ENCODE data around the gene CAPZB. TPM values are rescaled to one million over a fixed set of nuclear protein-coding genes. Genes with fewer than 3 reads are reported as not detected.

The CAPZB gene
- total RNA-seq, 6 experiments from 2014 or later = 565 to 646 (median 603) TPM

GRCh38 chr1:19346026-19346425, 139.3 kb downstream of the CAPZB start:
- Mint-ChIP-seq H3K27ac (no peak overlapping the region; the same call in 1 of the 2 replicates), H3K36me3 (ENCODE audit: low read depth) (peaks cover 16% of the 10 kb centered on the region), H3K27me3 (ENCODE audit: insufficient read depth) (peaks cover 10% of the 10 kb centered on the region), H3K9me3 (no peaks in the 10 kb centered on the region), H3K4me1 (ENCODE audit: low read depth) (no peaks in the 10 kb centered on the region), H3K4me3 (no peak overlapping the region)
- no peak for DNase-seq
- no peak for TF ChIP-seq CTCF (IDR thresholded peaks at IDR 0.05)

- no peak overlapping the region for H3K27ac Mint-ChIP-seq
- H3K27me3 Mint-ChIP-seq (ENCODE audit: insufficient read depth) = peaks cover 10% of the 10 kb centered on the region
- H3K9me3 Mint-ChIP-seq = no peaks in the 10 kb centered on the region
- TF ChIP-seq CTCF (IDR thresholded peaks at IDR 0.05) = no peak
- H3K36me3 Mint-ChIP-seq (ENCODE audit: low read depth) = peaks cover 16% of the 10 kb centered on the region
- H3K4me1 Mint-ChIP-seq (ENCODE audit: low read depth) = no peaks in the 10 kb centered on the region
- no peak for DNase-seq
- no peak overlapping the region for H3K4me3 Mint-ChIP-seq
These were observed 139.9 kb downstream of the CAPZB start for GRCh38 chr1:19345391-19345790.

GRCh38 chr1:19344831-19345230, 140.5 kb downstream of the CAPZB start:
- H3K27ac Mint-ChIP-seq = no peak overlapping the region
- peaks cover 9% of the 10 kb centered on the region for H3K27me3 Mint-ChIP-seq (ENCODE audit: insufficient read depth)
- peaks cover 16% of the 10 kb centered on the region for H3K36me3 Mint-ChIP-seq (ENCODE audit: low read depth)
- no peak overlapping the region for H3K4me3 Mint-ChIP-seq
- H3K9me3 Mint-ChIP-seq = no peaks in the 10 kb centered on the region
- no peak for DNase-seq
- H3K4me1 Mint-ChIP-seq (ENCODE audit: low read depth) = no peaks in the 10 kb centered on the region
- no peak for TF ChIP-seq CTCF (IDR thresholded peaks at IDR 0.05)

GRCh38 chr1:19344372-19344810, 140.9 kb downstream of the CAPZB start:
- no peaks in the 10 kb centered on the region for H3K4me1 Mint-ChIP-seq (ENCODE audit: low read depth)
- no peaks in the 10 kb centered on the region for H3K9me3 Mint-ChIP-seq
- no peak for DNase-seq
- H3K27ac Mint-ChIP-seq = no peak overlapping the region
- H3K36me3 Mint-ChIP-seq (ENCODE audit: low read depth) = peaks cover 16% of the 10 kb centered on the region
- TF ChIP-seq CTCF (IDR thresholded peaks at IDR 0.05) = peak; percentile 92
- H3K4me3 Mint-ChIP-seq = no peak overlapping the region
- H3K27me3 Mint-ChIP-seq (ENCODE audit: insufficient read depth) = peaks cover 10% of the 10 kb centered on the region

- no peak for TF ChIP-seq CTCF (IDR thresholded peaks at IDR 0.05)
- peaks cover 16% of the 10 kb centered on the region; the same call in 1 of the 2 replicates for H3K36me3 Mint-ChIP-seq (ENCODE audit: low read depth)
- H3K4me1 Mint-ChIP-seq (ENCODE audit: low read depth) = no peaks in the 10 kb centered on the region
- H3K4me3 Mint-ChIP-seq = no peak overlapping the region
- no peaks in the 10 kb centered on the region for H3K9me3 Mint-ChIP-seq
- peaks cover 14% of the 10 kb centered on the region for H3K27me3 Mint-ChIP-seq (ENCODE audit: insufficient read depth)
- no peak overlapping the region for H3K27ac Mint-ChIP-seq
- DNase-seq = no peak
These were observed 141.6 kb downstream of the CAPZB start for GRCh38 chr1:19343617-19344350.

All from HFFc6 (cell line).